Urinary bladder (tissue), 4 donors: Measurements from ENCODE around the gene KRTAP24-1. TPM values are rescaled to one million over a fixed set of nuclear protein-coding genes. Genes with fewer than 3 reads are reported as not detected.

Experiments
- DNase-seq: peaks from one replicate; pipeline ENCODE4 v3.0.0-alpha.2; 2015; ENCODE audit errors: extremely low spot score
- H3K27ac ChIP-seq: one replicate; pipeline ENCODE4 v1.5.1; 2013; ENCODE audit warnings: low read depth, mild to moderate bottlenecking, moderate library complexity
- H3K36me3 ChIP-seq: one replicate; pipeline ENCODE4 v1.6.1; 2013; ENCODE audit warnings: mild to moderate bottlenecking, moderate library complexity; ENCODE audit not compliant: insufficient read depth
- H3K4me1 ChIP-seq: one replicate; pipeline ENCODE4 v1.6.1; 2013; ENCODE audit warnings: mild to moderate bottlenecking, moderate library complexity; ENCODE audit not compliant: insufficient read depth
- H3K4me3 ChIP-seq: one replicate; pipeline ENCODE4 v1.5.1; 2013; ENCODE audit warnings: low read depth, low read length
- WGBS: extraction: QIAGEN DNeasy Blood & Tissue Kit; methylation state at CpG from one replicate; pipeline ENCODE4 v1.1.7; 2013; 5-methylcytosine and 5-hydroxymethylcytosine counted together
- polyA plus RNA-seq: library from polyadenylated mRNA; stranded (reverse); fragments of 200-250 nt; gene quantifications from one replicate; pipeline ENCODE4 v1.2.3, GENCODE V29; 2013
- total RNA-seq: library from RNA; depleted of rRNA; stranded (reverse); fragments of >200 nt; gene quantifications from one replicate; pipeline ENCODE4 v1.2.3, GENCODE V29; 2014
- donor health status: healthy with polysubstance abuse.
- donor health status: healthy.

Gene KRTAP24-1, protein sequence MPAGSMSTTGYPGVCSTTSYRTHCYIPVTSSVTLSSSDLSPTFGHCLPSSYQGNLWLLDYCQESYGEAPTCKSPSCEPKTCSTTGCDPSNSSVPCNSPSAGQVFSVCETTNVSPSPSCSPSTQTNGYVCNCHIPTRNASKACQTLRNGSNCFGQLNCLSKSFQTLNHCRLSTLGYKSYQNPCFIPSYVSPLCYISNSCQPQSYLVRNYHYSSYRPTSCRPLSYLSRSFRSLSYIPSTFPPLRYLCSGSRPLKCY
- not detected for total RNA-seq
- polyA plus RNA-seq, result not detected

GRCh38 chr21:30282850-30283249 is at the start of gene KRTAP24-1:
Gene KRTAP24-1 (minus strand): TSS chr21:30282950. CDS start chr21:30282932, 18 bp downstream.
- Histone ChIP-seq H3K4me3 (no peak within 1 kb of the TSS), H3K36me3 (no peaks in the 10 kb centered on the region), H3K27ac (no peak within 1 kb of the TSS), H3K4me1 (no peaks in the 10 kb centered on the region)
- DNase-seq, result no peak
- 61% methylated on average over 3 of the region's 3 CpGs for WGBS

DNA sequence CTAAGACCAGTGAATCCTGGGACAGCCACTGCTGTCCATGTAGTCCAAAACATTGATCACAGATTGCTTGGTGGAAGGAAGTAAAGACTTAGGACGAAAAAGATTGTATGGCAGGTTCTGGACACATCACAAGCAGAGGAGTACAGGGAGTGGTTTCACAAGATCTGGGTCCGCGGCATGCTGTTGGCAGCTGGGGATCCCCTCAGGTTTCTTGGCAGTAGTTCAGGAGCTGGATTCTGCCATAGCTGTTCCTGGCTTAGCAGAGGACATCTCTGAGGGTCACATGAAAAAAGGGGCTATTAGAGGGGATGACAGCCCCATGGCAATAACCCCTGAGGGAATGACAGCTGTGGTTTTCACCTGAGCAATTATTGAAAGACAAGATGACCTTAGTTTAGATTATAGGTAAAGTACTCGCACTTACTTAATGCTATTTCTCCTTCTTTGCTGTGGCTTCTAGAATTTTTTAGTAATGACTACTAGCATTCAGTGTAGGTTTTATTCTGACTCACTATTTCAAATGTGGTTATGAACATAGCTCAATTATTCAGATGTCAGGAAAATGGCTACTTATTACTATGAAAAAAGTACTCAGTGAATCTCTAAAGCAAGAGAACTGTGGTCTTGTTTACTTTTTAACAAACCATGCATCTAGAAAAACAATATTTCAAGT is 46.6 kb upstream of the KRTAP24-1 start:
- no peaks in the 10 kb centered on the region for H3K36me3 ChIP-seq
- H3K4me3 ChIP-seq, result no peak overlapping the region
- 77% methylated on average over 4 of the region's 4 CpGs for WGBS
- no peak overlapping the region for H3K27ac ChIP-seq
- DNase-seq, result no peak
- no peaks in the 10 kb centered on the region for H3K4me1 ChIP-seq

DNA sequence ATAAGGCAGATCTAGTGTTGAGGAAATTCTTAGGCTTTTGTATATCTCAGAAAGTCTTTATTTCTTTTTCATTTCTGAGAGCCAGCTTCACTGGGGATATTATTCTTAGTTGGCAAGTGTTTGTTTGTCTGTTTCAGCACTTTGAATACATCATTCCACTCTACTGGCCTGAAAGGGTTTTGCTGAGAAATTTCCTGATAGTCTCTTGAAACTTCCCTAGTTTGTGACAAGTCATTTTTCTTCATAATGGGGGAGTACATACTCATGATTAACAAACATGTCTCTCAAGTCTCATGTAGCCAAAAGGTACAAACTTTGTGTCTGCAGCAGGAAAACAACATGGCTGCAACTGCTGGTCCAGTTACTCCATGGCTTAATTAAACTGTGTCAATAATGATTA is 43.6 kb upstream of the KRTAP24-1 start:
- no peak for DNase-seq
- Histone ChIP-seq H3K27ac (no peak overlapping the region), H3K36me3 (no peaks in the 10 kb centered on the region), H3K4me1 (no peaks in the 10 kb centered on the region), H3K4me3 (no peak overlapping the region)

- H3K4me1 ChIP-seq, result no peaks in the 10 kb centered on the region
- no peak for DNase-seq
- no peaks in the 10 kb centered on the region for H3K36me3 ChIP-seq
- WGBS, result 66% methylated on average over 2 of the region's 2 CpGs
- no peak within 1 kb of the TSS for H3K27ac ChIP-seq
- no peak within 1 kb of the TSS for H3K4me3 ChIP-seq
Observed at GRCh38 chr21:30320215-30320614, 37.5 kb upstream of the KRTAP24-1 start, which contains the start of gene KRTAP26-1. Gene KRTAP26-1 (minus strand): TSS chr21:30320315. CDS start chr21:30320035, 280 bp downstream.

- H3K4me1 ChIP-seq, result no peaks in the 10 kb centered on the region
- H3K27ac ChIP-seq, result no peak overlapping the region
- no peak for DNase-seq
- no peaks in the 10 kb centered on the region for H3K36me3 ChIP-seq
- WGBS, result 93% methylated on average over 2 of the region's 2 CpGs
- no peak overlapping the region for H3K4me3 ChIP-seq
Observed at GRCh38 chr21:30315701-30316100, 33.0 kb upstream of the KRTAP24-1 start.

- 44% methylated on average over 2 of the region's 2 CpGs for WGBS
- DNase-seq, result no peak
- no peaks in the 10 kb centered on the region for H3K36me3 ChIP-seq
- H3K4me1 ChIP-seq, result no peaks in the 10 kb centered on the region
- H3K4me3 ChIP-seq, result no peak overlapping the region
- H3K27ac ChIP-seq, result no peak overlapping the region
Observed at GRCh38 chr21:30306884-30307283, 24.1 kb upstream of the KRTAP24-1 start.

GRCh38 chr21:30305136-30305535 is 22.4 kb upstream of the KRTAP24-1 start:
- H3K27ac ChIP-seq, result no peak overlapping the region
- no peaks in the 10 kb centered on the region for H3K4me1 ChIP-seq
- no peak for DNase-seq
- no peaks in the 10 kb centered on the region for H3K36me3 ChIP-seq
- H3K4me3 ChIP-seq, result no peak overlapping the region
- 39% methylated on average over 1 of the region's 1 CpG for WGBS

- H3K4me1 ChIP-seq, result no peaks in the 10 kb centered on the region
- no peaks in the 10 kb centered on the region for H3K36me3 ChIP-seq
- no peak for DNase-seq
- WGBS, result 94% methylated on average over 2 of the region's 2 CpGs
- H3K4me3 ChIP-seq, result no peak within 1 kb of the TSS
- H3K27ac ChIP-seq, result no peak within 1 kb of the TSS
Observed at GRCh38 chr21:30289215-30289614, 6.5 kb upstream of the KRTAP24-1 start, which contains the start of gene KRTAP25-1. Gene KRTAP25-1 (minus strand): TSS chr21:30289514. CDS start chr21:30289490, 24 bp downstream.

DNA sequence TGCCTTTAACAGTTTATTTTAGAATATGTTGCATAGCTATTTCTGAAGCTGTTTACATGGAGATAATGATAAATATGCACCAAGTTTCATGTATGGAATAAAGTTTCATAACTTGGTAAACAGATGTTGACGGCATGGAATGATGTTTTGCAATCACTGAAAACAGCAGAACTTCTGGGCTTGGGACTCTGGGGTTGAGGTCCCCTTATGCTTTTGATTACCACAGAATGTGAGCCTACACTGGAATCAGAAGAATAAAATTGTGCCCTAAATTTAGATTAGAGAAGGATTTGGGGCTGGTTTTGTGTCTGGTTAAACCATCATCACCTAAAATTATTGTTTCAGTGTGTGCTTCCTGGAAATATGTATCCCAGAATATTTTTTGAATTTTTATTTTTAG is 11.1 kb downstream of the KRTAP24-1 start:
- WGBS, result 53% methylated on average over 1 of the region's 1 CpG
- Histone ChIP-seq H3K4me3 (no peak overlapping the region), H3K36me3 (no peaks in the 10 kb centered on the region), H3K4me1 (no peaks in the 10 kb centered on the region), H3K27ac (no peak overlapping the region)
- DNase-seq, result no peak

DNA sequence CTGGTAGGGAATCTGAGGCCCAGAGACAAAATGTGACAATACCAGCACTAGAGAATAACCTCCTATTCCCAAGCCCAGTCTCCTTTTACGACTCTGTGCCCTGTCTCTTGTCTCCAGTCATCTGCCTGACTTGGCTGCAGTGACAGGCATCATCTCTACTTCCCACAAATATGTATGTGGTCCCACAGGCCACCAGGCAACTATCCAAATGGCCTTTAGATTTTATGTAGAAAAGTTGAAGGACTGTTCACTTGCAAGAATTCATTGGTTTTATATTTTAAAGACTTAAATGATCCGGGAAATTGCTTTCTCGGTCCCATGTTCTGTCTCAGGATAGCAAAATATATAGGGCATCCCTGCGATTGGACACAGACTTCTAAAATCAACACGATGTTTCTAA is 11.6 kb downstream of the KRTAP24-1 start:
- no peak overlapping the region for H3K4me3 ChIP-seq
- no peaks in the 10 kb centered on the region for H3K36me3 ChIP-seq
- DNase-seq, result no peak
- 42% methylated on average over 5 of the region's 5 CpGs for WGBS
- H3K27ac ChIP-seq, result no peak overlapping the region
- no peaks in the 10 kb centered on the region for H3K4me1 ChIP-seq

GRCh38 chr21:30269803-30270530 is 12.8 kb downstream of the KRTAP24-1 start:
- Histone ChIP-seq H3K4me3 (no peak overlapping the region), H3K4me1 (no peaks in the 10 kb centered on the region), H3K27ac (no peak overlapping the region), H3K36me3 (no peaks in the 10 kb centered on the region)
- DNase-seq, result no peak
- 38% methylated on average over 3 of the region's 3 CpGs for WGBS

- H3K4me3 ChIP-seq, result no peak overlapping the region
- no peaks in the 10 kb centered on the region for H3K36me3 ChIP-seq
- DNase-seq, result no peak
- 78% methylated on average over 5 of the region's 5 CpGs for WGBS
- H3K27ac ChIP-seq, result no peak overlapping the region
- no peaks in the 10 kb centered on the region for H3K4me1 ChIP-seq
Observed at GRCh38 chr21:30268608-30269197, 14.0 kb downstream of the KRTAP24-1 start.

DNA sequence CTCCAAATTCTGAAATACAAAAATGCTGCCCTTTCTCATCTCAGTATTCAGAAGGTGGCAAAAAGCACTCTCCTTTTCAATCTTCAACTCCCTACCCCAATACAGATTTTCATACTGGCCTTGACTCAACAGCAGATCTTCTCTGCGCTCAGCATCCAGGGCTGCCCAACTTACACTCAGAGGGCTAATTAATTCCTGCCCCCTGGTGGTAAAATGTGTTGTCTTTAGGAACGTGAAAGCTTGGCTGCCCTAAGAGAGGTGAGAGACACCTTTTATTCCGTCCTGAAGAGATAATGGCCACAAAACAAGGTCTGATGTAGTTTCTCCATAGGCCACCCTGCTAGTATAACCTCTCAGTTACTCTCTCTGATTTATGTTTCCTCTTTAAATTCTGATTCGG is 25.0 kb downstream of the KRTAP24-1 start:
- no peaks in the 10 kb centered on the region for H3K4me1 ChIP-seq
- no peaks in the 10 kb centered on the region for H3K36me3 ChIP-seq
- no peak for DNase-seq
- no peak overlapping the region for H3K4me3 ChIP-seq
- 75% methylated on average over 4 of the region's 4 CpGs for WGBS
- H3K27ac ChIP-seq, result no peak overlapping the region
